NCI-H2081 treated with DMSO at 0.1 percent for 48 hours (cell line): Measurements from ENCODE around the gene EPHB1.
A peak's percentile ranks its signal among the peaks of the same experiment; 100 is the strongest.

Experiments used
- DNase-seq: peaks from one replicate; lab custom pipeline; 2025; lab: John Stamatoyannopoulos, UW

Gene EPHB1

GRCh38 chr3:134794950-134795745, at the start of gene EPHB1:
EPHB1 (plus strand) TSS chr3:134795260.
- peak; percentile 76 for DNase-seq

DNA sequence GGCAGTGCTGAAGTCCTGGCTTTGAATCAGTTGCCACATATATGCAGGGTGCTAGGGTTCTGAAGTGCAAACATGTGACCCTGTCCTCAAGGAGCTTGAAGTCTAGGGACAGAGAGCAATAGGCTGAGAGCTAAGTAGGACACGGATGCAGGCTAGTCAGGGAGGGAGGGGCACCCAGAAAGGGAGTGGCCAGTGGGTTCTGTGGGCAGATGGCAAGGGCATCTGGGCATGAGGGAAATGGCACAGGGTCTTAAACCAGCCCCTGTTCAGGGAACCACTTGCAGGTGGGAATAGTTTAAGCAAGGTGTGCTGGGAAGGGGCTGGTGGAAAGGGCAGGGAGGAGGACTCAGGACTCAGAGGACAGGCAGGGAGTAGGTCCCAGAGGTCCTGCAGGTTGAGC, 46.4 kb upstream of the EPHB1 start:
- no peak for DNase-seq

DNA sequence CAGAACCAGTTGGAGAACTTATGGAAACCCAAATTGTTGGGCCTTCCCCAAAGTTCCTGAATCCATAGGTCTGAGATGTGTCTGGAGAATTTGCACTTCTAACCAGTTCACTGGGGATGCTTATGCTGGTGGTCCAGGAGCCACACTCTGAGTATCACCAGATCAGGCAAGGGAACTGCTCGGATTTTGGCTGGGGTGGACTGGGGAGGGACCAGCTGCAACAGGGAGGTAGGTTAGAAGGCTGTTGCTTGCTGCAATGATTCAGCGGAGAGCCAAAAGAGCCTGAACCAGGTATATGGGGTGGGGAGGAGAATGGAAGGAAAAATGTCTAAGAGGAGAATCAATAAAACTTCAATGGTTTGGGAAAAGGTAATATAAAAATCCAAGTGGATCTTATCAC, 45.9 kb upstream of the EPHB1 start:
- DNase-seq = no peak

GRCh38 chr3:134749802-134750553, 45.1 kb upstream of the EPHB1 start:
- DNase-seq = no peak

GRCh38 chr3:134751831-134752230, 43.2 kb upstream of the EPHB1 start:
- DNase-seq = no peak

DNA sequence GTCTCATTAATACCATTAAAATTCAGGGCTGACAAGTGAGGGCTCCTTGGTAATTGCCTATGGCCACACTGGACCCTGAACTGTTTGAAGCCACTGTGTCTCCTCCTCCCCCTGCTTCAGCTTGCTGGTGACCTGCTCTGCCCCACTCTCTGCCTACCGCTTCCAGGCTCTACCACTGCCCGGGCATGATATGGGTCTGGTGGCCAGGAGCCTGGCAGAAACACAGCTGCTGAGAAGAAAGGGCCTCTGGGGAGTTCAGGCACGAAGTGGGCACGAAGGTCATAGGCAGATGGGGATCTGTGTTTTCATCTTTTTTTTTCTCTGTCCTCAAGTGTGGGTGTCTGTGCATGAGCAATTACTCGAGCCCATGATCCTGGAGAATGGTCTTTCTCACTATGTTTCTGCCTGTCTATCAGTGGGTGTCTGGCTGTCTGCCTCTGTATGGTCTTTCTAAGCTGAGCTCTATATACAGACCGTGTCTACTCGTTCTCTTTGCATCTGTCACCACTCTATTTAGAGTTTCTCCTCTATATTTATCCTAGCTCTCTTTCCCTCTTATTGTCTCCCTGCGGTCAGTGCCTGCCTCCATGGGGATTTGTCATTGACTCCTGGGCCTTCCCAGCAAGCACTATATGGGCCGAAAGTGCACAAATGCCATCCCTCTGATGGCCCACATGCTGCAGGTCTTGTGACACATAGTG, 42.1 kb upstream of the EPHB1 start:
- no peak for DNase-seq

- DNase-seq = no peak
These were observed 40.9 kb upstream of the EPHB1 start for GRCh38 chr3:134753999-134754742.

DNA sequence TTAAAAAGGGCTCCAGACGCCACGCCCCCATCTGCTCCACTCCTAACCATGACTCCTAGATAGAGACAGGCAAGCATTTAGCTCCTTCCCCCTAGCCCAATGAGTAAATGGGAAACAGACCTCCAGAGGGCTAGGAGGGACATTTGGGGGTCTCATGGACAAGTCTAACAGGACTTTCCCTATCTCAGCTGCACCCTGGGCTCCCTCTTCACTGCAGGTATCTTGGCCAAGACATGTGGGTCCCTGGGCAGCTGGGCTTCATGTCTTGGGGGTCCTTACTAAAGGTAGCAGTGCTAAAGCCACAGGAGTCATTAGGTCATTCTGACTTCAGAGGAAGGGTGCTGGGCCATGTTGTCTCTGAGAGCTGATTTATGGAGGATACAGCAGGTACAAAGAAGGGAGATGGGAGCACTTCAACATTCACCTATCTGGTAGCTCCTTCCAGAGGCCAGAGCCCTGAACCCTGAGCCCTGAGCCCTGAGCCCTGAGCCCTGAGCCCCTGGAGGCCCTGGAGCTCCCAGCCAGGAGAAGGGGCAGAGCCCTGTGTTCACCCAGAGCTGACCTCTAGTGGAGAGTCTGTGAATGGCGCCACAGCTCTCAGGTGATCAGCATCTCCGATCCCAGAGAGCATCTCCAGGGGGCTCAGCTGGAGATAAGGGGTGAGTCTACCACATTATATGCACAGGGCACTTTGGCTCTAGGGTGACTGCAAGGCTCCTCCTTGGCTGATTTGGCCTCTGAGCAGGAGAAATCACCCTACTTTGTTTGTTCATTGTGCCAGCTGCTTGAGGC, 40.1 kb upstream of the EPHB1 start:
- no peak for DNase-seq

GRCh38 chr3:134755821-134756220, 39.2 kb upstream of the EPHB1 start:
- DNase-seq = no peak

GRCh38 chr3:134757549-134758069, 37.5 kb upstream of the EPHB1 start:
- DNase-seq = no peak

GRCh38 chr3:134761213-134761612, 33.8 kb upstream of the EPHB1 start:
- no peak for DNase-seq

DNA sequence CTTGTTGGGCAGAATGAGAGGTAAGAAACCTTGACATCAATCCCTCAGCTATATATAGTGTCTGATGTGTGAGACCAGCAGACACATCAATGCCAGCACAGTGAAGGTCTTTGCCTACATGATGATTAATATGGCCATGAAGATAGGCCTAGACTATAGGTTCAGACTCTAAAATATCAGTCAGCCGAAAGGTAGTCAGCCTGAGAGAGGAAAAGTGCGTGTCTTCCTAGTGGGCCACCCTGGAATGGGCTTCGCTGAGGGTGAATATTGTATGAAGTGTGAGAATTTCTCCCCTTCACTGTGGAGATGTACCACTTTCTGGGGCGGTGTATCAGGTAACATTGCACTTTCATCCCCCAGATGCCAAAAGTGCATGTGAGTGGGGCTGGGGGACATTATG, 33.0 kb upstream of the EPHB1 start:
- no peak for DNase-seq

GRCh38 chr3:134765468-134765867, 29.6 kb upstream of the EPHB1 start:
- DNase-seq = no peak

DNA sequence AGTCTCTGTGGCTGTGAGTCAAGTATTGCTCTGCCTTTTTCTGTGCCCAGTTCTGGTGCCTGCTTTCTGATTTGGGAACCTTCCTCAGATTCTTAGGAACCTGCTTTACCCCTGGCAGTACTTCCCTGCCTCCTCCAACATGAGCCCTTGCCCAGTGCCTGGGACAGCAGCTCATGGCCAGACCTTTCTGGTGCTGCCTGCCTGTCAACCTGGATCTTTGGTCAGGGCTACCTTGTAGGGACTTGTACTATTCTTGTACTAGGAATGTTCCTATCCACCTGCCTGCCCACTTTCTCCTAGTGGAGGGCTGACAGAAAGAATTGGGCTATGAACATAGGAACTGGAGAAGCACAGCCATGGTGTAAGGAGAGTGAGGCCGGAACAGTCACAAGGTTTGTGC, 28.8 kb upstream of the EPHB1 start:
- DNase-seq = no peak

DNA sequence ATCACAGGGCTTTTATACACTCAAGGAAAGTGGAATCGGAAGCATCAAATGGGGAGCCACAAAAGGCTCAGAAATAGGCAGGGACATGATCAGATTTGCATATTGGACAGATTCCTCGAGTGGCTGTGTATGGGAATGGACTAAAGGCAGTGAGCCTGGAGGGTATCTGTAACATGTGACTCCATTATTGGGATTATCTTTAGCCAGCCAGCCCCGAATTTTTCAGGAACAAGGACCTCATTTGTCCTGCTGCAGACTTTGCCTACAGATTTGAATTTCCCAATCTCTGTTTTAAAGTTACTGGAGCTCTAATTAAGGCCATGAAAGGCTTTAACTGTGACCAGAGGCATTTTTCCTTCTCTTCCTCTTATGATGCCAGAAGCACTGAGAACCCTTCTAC, 26.9 kb upstream of the EPHB1 start:
- no peak for DNase-seq

- DNase-seq = no peak
These were observed 26.2 kb upstream of the EPHB1 start for GRCh38 chr3:134768837-134769236.

- no peak for DNase-seq
These were observed 25.7 kb upstream of the EPHB1 start for GRCh38 chr3:134769287-134769868.

DNA sequence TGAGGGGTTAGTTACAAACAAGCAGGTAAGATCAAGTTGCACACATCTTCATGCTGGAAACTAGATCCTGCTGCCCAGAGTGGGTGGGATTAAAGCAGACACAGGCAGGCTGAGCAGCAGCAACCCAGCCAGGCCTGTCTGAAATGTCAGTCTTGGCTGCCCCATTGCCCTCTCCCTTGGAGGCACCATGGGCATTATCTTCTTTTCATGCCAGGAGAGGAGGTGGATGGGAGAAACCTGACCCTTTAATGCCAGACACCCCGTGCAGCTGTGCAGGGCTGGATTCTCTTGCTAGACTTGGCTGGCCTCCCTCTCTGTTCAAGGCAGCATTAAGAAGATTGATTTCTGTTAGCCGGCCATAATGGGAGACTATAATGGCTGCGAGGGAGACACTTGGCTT, 23.0 kb upstream of the EPHB1 start:
- no peak for DNase-seq

- no peak for DNase-seq
These were observed 22.5 kb upstream of the EPHB1 start for GRCh38 chr3:134772591-134772990.

DNA sequence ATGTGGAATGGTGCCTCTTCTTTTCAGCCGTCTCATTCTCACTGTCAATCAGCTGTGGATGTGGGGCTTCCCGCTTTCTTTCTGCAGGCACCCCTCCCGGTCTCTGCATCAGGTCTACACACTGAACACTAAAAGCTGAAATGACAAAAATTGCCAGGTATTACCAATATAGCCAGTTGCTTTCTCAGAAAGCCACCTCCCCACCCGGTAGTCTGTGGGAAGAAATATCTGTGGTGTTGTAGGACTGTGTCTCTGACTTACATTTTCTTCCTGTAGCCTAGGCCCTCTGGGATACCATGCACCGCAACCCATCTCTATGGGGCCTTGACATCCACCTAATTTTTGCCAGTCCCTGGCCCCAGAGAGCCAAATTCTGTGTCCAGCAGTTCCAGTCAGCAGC, 19.2 kb upstream of the EPHB1 start:
- no peak for DNase-seq

- DNase-seq = no peak
These were observed 18.5 kb upstream of the EPHB1 start for GRCh38 chr3:134776518-134776917.
